Measurements from ENCODE around the gene HOXA10.

- TF ChIP-seq, protein P1, sequence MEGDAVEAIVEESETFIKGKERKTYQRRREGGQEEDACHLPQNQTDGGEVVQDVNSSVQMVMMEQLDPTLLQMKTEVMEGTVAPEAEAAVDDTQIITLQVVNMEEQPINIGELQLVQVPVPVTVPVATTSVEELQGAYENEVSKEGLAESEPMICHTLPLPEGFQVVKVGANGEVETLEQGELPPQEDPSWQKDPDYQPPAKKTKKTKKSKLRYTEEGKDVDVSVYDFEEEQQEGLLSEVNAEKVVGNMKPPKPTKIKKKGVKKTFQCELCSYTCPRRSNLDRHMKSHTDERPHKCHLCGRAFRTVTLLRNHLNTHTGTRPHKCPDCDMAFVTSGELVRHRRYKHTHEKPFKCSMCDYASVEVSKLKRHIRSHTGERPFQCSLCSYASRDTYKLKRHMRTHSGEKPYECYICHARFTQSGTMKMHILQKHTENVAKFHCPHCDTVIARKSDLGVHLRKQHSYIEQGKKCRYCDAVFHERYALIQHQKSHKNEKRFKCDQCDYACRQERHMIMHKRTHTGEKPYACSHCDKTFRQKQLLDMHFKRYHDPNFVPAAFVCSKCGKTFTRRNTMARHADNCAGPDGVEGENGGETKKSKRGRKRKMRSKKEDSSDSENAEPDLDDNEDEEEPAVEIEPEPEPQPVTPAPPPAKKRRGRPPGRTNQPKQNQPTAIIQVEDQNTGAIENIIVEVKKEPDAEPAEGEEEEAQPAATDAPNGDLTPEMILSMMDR (IDR thresholded peaks at IDR 0.05; ENCODE audit: poor library complexity): no peak
- no peak for TF ChIP-seq EZH2phosphoT487 (IDR thresholded peaks at IDR 0.05; ENCODE audit: low read depth, severe bottlenecking, unreplicated experiment)
Observed at GRCh38 chr7:27132214-27132613, 41.9 kb downstream of the HOXA10 start.
